ENCODE data around the gene INO80.

The INO80 gene

GRCh38 chr15:40986820-40987219 is 129.3 kb downstream of the INO80 start:
- H3F3A ChIP-seq (ENCODE audit: low read depth) = no peaks in the 10 kb centered on the region
- no peaks in the 10 kb centered on the region for H3K9me3 ChIP-seq (ENCODE audit: insufficient read depth, low read depth, low read length)
- no peaks in the 10 kb centered on the region for H4K20me1 ChIP-seq (ENCODE audit: insufficient read depth, low read length, poor library complexity, severe bottlenecking)
- H3K79me2 ChIP-seq (ENCODE audit: insufficient read depth, low read length) = no peaks in the 10 kb centered on the region
- no peak overlapping the region for H3K9ac ChIP-seq (ENCODE audit: low read depth, low read length, poor library complexity, severe bottlenecking)
- peaks cover 83% of the 10 kb centered on the region for H3K36me3 ChIP-seq (ENCODE audit: insufficient read depth, low read length)
- no peak overlapping the region for H3K4me3 ChIP-seq (ENCODE audit: low read length, poor library complexity, severe bottlenecking)
- no peak overlapping the region for H2AFZ ChIP-seq (ENCODE audit: low read length)
- H3K27me3 ChIP-seq (ENCODE audit: insufficient read depth, low read length, poor library complexity, severe bottlenecking) = no peaks in the 10 kb centered on the region
- H3K4me2 ChIP-seq (ENCODE audit: low read depth, low read length, poor library complexity, severe bottlenecking) = no peak overlapping the region
- no peak for TF ChIP-seq CTCF (conservative IDR thresholded peaks at IDR 0.05; ENCODE audit: low read length)
- no peak for TF ChIP-seq EZH2phosphoT487 (IDR thresholded peaks at IDR 0.05; ENCODE audit: borderline replicate concordance)
- H3K9me2 ChIP-seq (replicated peaks; ENCODE audit: low read depth, low read length) = no peaks in the 10 kb centered on the region
- H3K4me1 ChIP-seq (ENCODE audit: insufficient read depth, low read length, poor library complexity, severe bottlenecking) = no peaks in the 10 kb centered on the region

DNA sequence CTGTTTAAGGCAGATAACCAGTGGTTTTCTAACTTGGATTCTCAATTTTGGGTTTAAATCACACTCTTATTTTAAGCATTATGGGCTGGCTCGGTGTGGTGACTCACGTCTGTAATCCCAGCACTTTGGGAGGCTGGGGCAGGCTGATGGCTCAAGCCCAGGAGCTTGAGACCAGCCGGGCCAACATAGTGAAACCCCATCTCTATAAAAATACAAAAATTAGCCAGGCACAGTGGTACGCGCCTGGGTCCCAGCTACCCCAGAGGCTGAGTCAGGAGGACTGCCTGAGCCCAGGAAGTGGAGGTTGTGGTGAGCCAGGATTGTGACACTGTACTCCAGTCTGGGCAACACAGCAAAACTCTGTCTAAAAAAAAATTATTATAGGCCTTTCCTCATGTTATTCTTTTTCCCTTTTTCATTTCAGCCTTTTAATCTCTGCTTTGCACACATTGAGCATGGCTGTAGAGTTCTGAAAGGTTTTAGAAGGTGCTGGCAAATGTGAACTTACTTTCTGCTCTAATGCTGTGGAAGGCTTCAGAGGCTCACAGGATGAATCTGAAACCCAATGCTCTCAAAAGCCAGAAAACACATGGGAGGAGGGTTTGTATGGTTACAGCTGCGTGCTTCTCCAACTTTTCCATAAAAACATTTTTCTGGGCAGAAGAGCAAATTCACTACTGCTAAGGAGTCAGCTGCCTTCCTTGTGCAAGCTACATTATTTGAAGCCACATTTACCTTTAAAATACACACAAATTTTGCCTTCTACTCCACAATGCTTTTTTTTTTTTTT is 130.3 kb downstream of the INO80 start:
- no peaks in the 10 kb centered on the region for H3F3A ChIP-seq (ENCODE audit: low read depth)
- H4K20me1 ChIP-seq (ENCODE audit: insufficient read depth, low read length, poor library complexity, severe bottlenecking) = no peaks in the 10 kb centered on the region
- H3K9me3 ChIP-seq (ENCODE audit: insufficient read depth, low read depth, low read length) = no peaks in the 10 kb centered on the region
- H3K9ac ChIP-seq (ENCODE audit: low read depth, low read length, poor library complexity, severe bottlenecking) = no peak overlapping the region
- H3K27me3 ChIP-seq (ENCODE audit: insufficient read depth, low read length, poor library complexity, severe bottlenecking) = no peaks in the 10 kb centered on the region
- H3K4me1 ChIP-seq (ENCODE audit: insufficient read depth, low read length, poor library complexity, severe bottlenecking) = no peaks in the 10 kb centered on the region
- no peaks in the 10 kb centered on the region for H3K79me2 ChIP-seq (ENCODE audit: insufficient read depth, low read length)
- peaks cover 86% of the 10 kb centered on the region for H3K36me3 ChIP-seq (ENCODE audit: insufficient read depth, low read length)
- no peak overlapping the region for H3K4me2 ChIP-seq (ENCODE audit: low read depth, low read length, poor library complexity, severe bottlenecking)
- TF ChIP-seq EZH2phosphoT487 (IDR thresholded peaks at IDR 0.05; ENCODE audit: borderline replicate concordance) (no peak), CTCF (conservative IDR thresholded peaks at IDR 0.05; ENCODE audit: low read length) (no peak)
- no peak overlapping the region for H2AFZ ChIP-seq (ENCODE audit: low read length)
- H3K9me2 ChIP-seq (replicated peaks; ENCODE audit: low read depth, low read length) = no peaks in the 10 kb centered on the region
- H3K4me3 ChIP-seq (ENCODE audit: low read length, poor library complexity, severe bottlenecking) = no peak overlapping the region

GRCh38 chr15:40984964-40985363 is 131.1 kb downstream of the INO80 start:
- no peak overlapping the region for H2AFZ ChIP-seq (ENCODE audit: low read length)
- H3K79me2 ChIP-seq (ENCODE audit: insufficient read depth, low read length) = no peaks in the 10 kb centered on the region
- no peak overlapping the region for H3K4me2 ChIP-seq (ENCODE audit: low read depth, low read length, poor library complexity, severe bottlenecking)
- H3K9me2 ChIP-seq (replicated peaks; ENCODE audit: low read depth, low read length) = no peaks in the 10 kb centered on the region
- no peaks in the 10 kb centered on the region for H3K9me3 ChIP-seq (ENCODE audit: insufficient read depth, low read depth, low read length)
- peaks cover 86% of the 10 kb centered on the region for H3K36me3 ChIP-seq (ENCODE audit: insufficient read depth, low read length)
- H3K4me1 ChIP-seq (ENCODE audit: insufficient read depth, low read length, poor library complexity, severe bottlenecking) = no peaks in the 10 kb centered on the region
- no peak overlapping the region for H3K9ac ChIP-seq (ENCODE audit: low read depth, low read length, poor library complexity, severe bottlenecking)
- H3K27me3 ChIP-seq (ENCODE audit: insufficient read depth, low read length, poor library complexity, severe bottlenecking) = no peaks in the 10 kb centered on the region
- no peak overlapping the region for H3K4me3 ChIP-seq (ENCODE audit: low read length, poor library complexity, severe bottlenecking)
- H4K20me1 ChIP-seq (ENCODE audit: insufficient read depth, low read length, poor library complexity, severe bottlenecking) = no peaks in the 10 kb centered on the region
- H3F3A ChIP-seq (ENCODE audit: low read depth) = no peaks in the 10 kb centered on the region
- TF ChIP-seq EZH2phosphoT487 (IDR thresholded peaks at IDR 0.05; ENCODE audit: borderline replicate concordance) = no peak
- no peak for TF ChIP-seq CTCF (conservative IDR thresholded peaks at IDR 0.05; ENCODE audit: low read length)

All from Loucy (cell line).